Activated T-cell treated with anti-CD3 and anti-CD28 coated beads, Interleukin-2, amount 50 U/mL, for 72 hours (primary cell): ENCODE measurements around the gene COL15A1. TPM values are rescaled to one million over a fixed set of nuclear protein-coding genes. Genes with fewer than 3 reads are reported as not detected.
A peak's percentile ranks its signal among the peaks of the same experiment; 100 is the strongest.

Experiments
- ATAC-seq, 2 donors: fragments of 150-1000 bp; cut with Tn5 transposase; replicated peaks in 1 of 2; 2 replicates each; pipeline ENCODE4 v1.10.0; 2021; ENCODE audit warnings: moderate library complexity in 2 of 2, mild to moderate bottlenecking in 1 of 2
- DNase-seq, 2 donors: peaks; one replicate each; pipeline ENCODE4 v3.0.0; 2021 to 2022; ENCODE audit warnings: mixed read lengths in 1 of 2
- H3K27ac Mint-ChIP-seq: one replicate; pipeline ENCODE4 v1.8.0; 2022; ENCODE audit warnings: mild to moderate bottlenecking, moderate library complexity, mixed read lengths
- H3K27me3 Mint-ChIP-seq: one replicate; pipeline ENCODE4 v1.8.0; 2022; ENCODE audit warnings: low read depth, mixed read lengths
- H3K36me3 Mint-ChIP-seq, 2 donors: one replicate each; pipeline ENCODE4 v1.8.0; 2022; ENCODE audit warnings: mixed read lengths in 2 of 2, mild to moderate bottlenecking in 1 of 2; ENCODE audit not compliant: insufficient read depth in 2 of 2
- H3K4me1 Mint-ChIP-seq: one replicate; pipeline ENCODE4 v1.8.0; 2022; ENCODE audit warnings: low read depth, mixed read lengths
- H3K4me3 Mint-ChIP-seq, 2 donors: one replicate each; pipeline ENCODE4 v1.8.0; 2022; ENCODE audit warnings: mild to moderate bottlenecking in 2 of 2, mixed read lengths in 2 of 2, moderate library complexity in 2 of 2
- H3K9me3 Mint-ChIP-seq, 2 donors: one replicate each; pipeline ENCODE4 v1.8.0; 2022; ENCODE audit warnings: mixed read lengths in 2 of 2
- total RNA-seq, 2 donors: library from RNA; stranded (reverse); gene quantifications; one replicate each; pipeline ENCODE4 v1.2.3, GENCODE V29; 2022

The COL15A1 gene
- total RNA-seq, 2 donors from 2014 or later: 0.19 to 0.30 TPM

GRCh38 chr9:99062549-99062948 lies 118.8 kb downstream of the COL15A1 start:
- H3K36me3 Mint-ChIP-seq: no peaks in the 10 kb centered on the region
- peaks cover 25% of the 10 kb centered on the region for H3K4me1 Mint-ChIP-seq
- DNase-seq (no peak), ATAC-seq (no peak)
- H3K27me3 Mint-ChIP-seq: peaks cover 18% of the 10 kb centered on the region
- no peaks in the 10 kb centered on the region for H3K9me3 Mint-ChIP-seq
- no peak overlapping the region for H3K27ac Mint-ChIP-seq
- H3K4me3 Mint-ChIP-seq: no peak overlapping the region

- Mint-ChIP-seq H3K9me3 (no peaks in the 10 kb centered on the region), H3K4me1 (peaks cover 17% of the 10 kb centered on the region)
These were observed 119.8 kb downstream of the COL15A1 start for GRCh38 chr9:99063522-99063921.

GRCh38 chr9:99066571-99066970 lies 122.9 kb downstream of the COL15A1 start:
- peaks cover 11% of the 10 kb centered on the region for H3K27me3 Mint-ChIP-seq
- DNase-seq (no peak), ATAC-seq (no peak)
- H3K4me1 Mint-ChIP-seq: peaks cover 30% of the 10 kb centered on the region
- H3K27ac Mint-ChIP-seq: no peak overlapping the region
- H3K9me3 Mint-ChIP-seq: no peaks in the 10 kb centered on the region
- no peak overlapping the region for H3K4me3 Mint-ChIP-seq
- H3K36me3 Mint-ChIP-seq: no peaks in the 10 kb centered on the region

More at GRCh38 chr9:99063522-99063921, 119.8 kb downstream of the COL15A1 start:
- Mint-ChIP-seq H3K27ac (no peak overlapping the region), H3K4me3 (no peak overlapping the region), H3K36me3 (no peaks in the 10 kb centered on the region), H3K27me3 (peaks cover 18% of the 10 kb centered on the region)
- DNase-seq (no peak), ATAC-seq (no peak)

- Mint-ChIP-seq H3K4me1 (peaks cover 36% of the 10 kb centered on the region), H3K27me3 (peaks cover 1% of the 10 kb centered on the region), H3K36me3 (no peaks in the 10 kb centered on the region), H3K27ac (peak overlapping the region; percentile 74), H3K4me3 (no peak overlapping the region), H3K9me3 (no peaks in the 10 kb centered on the region)
- ATAC-seq (peak in 1 of 2 donors; percentile 11), DNase-seq (no peak)
These were observed 125.4 kb downstream of the COL15A1 start for GRCh38 chr9:99069075-99069474.

- ATAC-seq (no peak), DNase-seq (no peak)
- Mint-ChIP-seq H3K4me1 (peaks cover 36% of the 10 kb centered on the region), H3K27ac (peak overlapping the region; percentile 74), H3K4me3 (no peak overlapping the region), H3K36me3 (no peaks in the 10 kb centered on the region), H3K27me3 (no peaks in the 10 kb centered on the region), H3K9me3 (no peaks in the 10 kb centered on the region)
These were observed 125.8 kb downstream of the COL15A1 start for GRCh38 chr9:99069546-99069945.

- Mint-ChIP-seq H3K4me1 (peaks cover 41% of the 10 kb centered on the region), H3K9me3 (no peaks in the 10 kb centered on the region), H3K4me3 (no peak overlapping the region), H3K27me3 (no peaks in the 10 kb centered on the region), H3K36me3 (no peaks in the 10 kb centered on the region), H3K27ac (no peak overlapping the region)
- no peak for ATAC-seq
- no peak for DNase-seq
These were observed 127.0 kb downstream of the COL15A1 start for GRCh38 chr9:99070681-99071080.

GRCh38 chr9:99071313-99072039 lies 127.8 kb downstream of the COL15A1 start:
- Mint-ChIP-seq H3K36me3 (no peaks in the 10 kb centered on the region), H3K4me3 (no peak overlapping the region), H3K27ac (no peak overlapping the region), H3K27me3 (no peaks in the 10 kb centered on the region), H3K9me3 (no peaks in the 10 kb centered on the region), H3K4me1 (peaks cover 49% of the 10 kb centered on the region)
- ATAC-seq (peak in 1 of 2 donors; percentile 29), DNase-seq (no peak)

- no peak overlapping the region for H3K4me3 Mint-ChIP-seq
- H3K4me1 Mint-ChIP-seq: peaks cover 54% of the 10 kb centered on the region
- ATAC-seq: no peak
- no peak overlapping the region for H3K27ac Mint-ChIP-seq
- no peak for DNase-seq
- H3K36me3 Mint-ChIP-seq: no peaks in the 10 kb centered on the region
- H3K27me3 Mint-ChIP-seq: no peaks in the 10 kb centered on the region
- no peaks in the 10 kb centered on the region for H3K9me3 Mint-ChIP-seq
These were observed 128.3 kb downstream of the COL15A1 start for GRCh38 chr9:99072040-99072394.

GRCh38 chr9:99073347-99073746 lies 129.6 kb downstream of the COL15A1 start:
- Mint-ChIP-seq H3K4me1 (peaks cover 60% of the 10 kb centered on the region), H3K36me3 (no peaks in the 10 kb centered on the region)

GRCh38 chr9:99073985-99074901 lies 130.5 kb downstream of the COL15A1 start:
- H3K27ac Mint-ChIP-seq: no peak overlapping the region
- H3K27me3 Mint-ChIP-seq: no peaks in the 10 kb centered on the region
- no peak overlapping the region for H3K4me3 Mint-ChIP-seq
- no peaks in the 10 kb centered on the region for H3K9me3 Mint-ChIP-seq
- H3K4me1 Mint-ChIP-seq: peaks cover 54% of the 10 kb centered on the region
- H3K36me3 Mint-ChIP-seq: no peaks in the 10 kb centered on the region
- DNase-seq: no peak
- ATAC-seq: no peak

More at GRCh38 chr9:99073347-99073746, 129.6 kb downstream of the COL15A1 start:
- no peaks in the 10 kb centered on the region for H3K9me3 Mint-ChIP-seq
- no peaks in the 10 kb centered on the region for H3K27me3 Mint-ChIP-seq
- DNase-seq: no peak
- H3K27ac Mint-ChIP-seq: no peak overlapping the region
- no peak for ATAC-seq
- H3K4me3 Mint-ChIP-seq: no peak overlapping the region

GRCh38 chr9:99074902-99075245 lies 131.2 kb downstream of the COL15A1 start:
- H3K36me3 Mint-ChIP-seq: no peaks in the 10 kb centered on the region
- H3K27me3 Mint-ChIP-seq: no peaks in the 10 kb centered on the region
- no peaks in the 10 kb centered on the region for H3K9me3 Mint-ChIP-seq
- no peak for DNase-seq
- no peak overlapping the region for H3K27ac Mint-ChIP-seq
- H3K4me3 Mint-ChIP-seq: no peak overlapping the region
- H3K4me1 Mint-ChIP-seq: peaks cover 52% of the 10 kb centered on the region
- no peak for ATAC-seq

GRCh38 chr9:99075246-99075912 lies 131.7 kb downstream of the COL15A1 start:
- Mint-ChIP-seq H3K4me1 (peaks cover 49% of the 10 kb centered on the region), H3K9me3 (no peaks in the 10 kb centered on the region), H3K27ac (peak overlapping the region; percentile 7), H3K27me3 (no peaks in the 10 kb centered on the region), H3K36me3 (no peaks in the 10 kb centered on the region), H3K4me3 (no peak overlapping the region)
- DNase-seq: no peak
- ATAC-seq: no peak

GRCh38 chr9:99076030-99076429 lies 132.3 kb downstream of the COL15A1 start:
- ATAC-seq: peak in 1 of 2 donors; percentile 10
- Mint-ChIP-seq H3K27ac (peak overlapping the region; percentile 95), H3K4me1 (peaks cover 43% of the 10 kb centered on the region), H3K4me3 (peak overlapping the region in 1 of 2 donors; percentile 79), H3K36me3 (no peaks in the 10 kb centered on the region), H3K27me3 (no peaks in the 10 kb centered on the region), H3K9me3 (no peaks in the 10 kb centered on the region)
- DNase-seq: no peak
